Endothelial cell (in vitro differentiated cells): Measurements from ENCODE around the gene PRICKLE4. TPM values are rescaled to one million over a fixed set of nuclear protein-coding genes. Genes with fewer than 3 reads are reported as not detected.

Experiments
- DNase-seq: peaks from one replicate; pipeline ENCODE4 v3.0.0; 2021; ENCODE audit warnings: low spot score
- H3K27ac Mint-ChIP-seq: one replicate; pipeline ENCODE4 v1.8.0; 2021; ENCODE audit warnings: mixed read lengths, inconsistent platforms; ENCODE audit not compliant: unreplicated experiment
- H3K27me3 Mint-ChIP-seq: one replicate; pipeline ENCODE4 v1.8.0; 2021; ENCODE audit warnings: mild to moderate bottlenecking, moderate library complexity, mixed read lengths, inconsistent platforms; ENCODE audit not compliant: unreplicated experiment
- H3K36me3 Mint-ChIP-seq: one replicate; pipeline ENCODE4 v1.8.0; 2021; ENCODE audit warnings: mild to moderate bottlenecking, low read depth, mixed read lengths, inconsistent platforms; ENCODE audit not compliant: unreplicated experiment
- H3K4me1 Mint-ChIP-seq: one replicate; pipeline ENCODE4 v1.8.0; 2021; ENCODE audit warnings: mild to moderate bottlenecking, mixed read lengths, inconsistent platforms; ENCODE audit not compliant: unreplicated experiment
- H3K4me3 Mint-ChIP-seq: one replicate; pipeline ENCODE4 v1.8.0; 2021; ENCODE audit warnings: mild to moderate bottlenecking, mixed read lengths, inconsistent platforms; ENCODE audit not compliant: unreplicated experiment
- H3K9me3 Mint-ChIP-seq: one replicate; pipeline ENCODE4 v1.8.0; 2021; ENCODE audit warnings: mixed read lengths, inconsistent platforms; ENCODE audit not compliant: unreplicated experiment
- CTCF ChIP-seq: fragments of 200-600 bp; sonication (generic); IDR thresholded peaks from one replicate; pipeline ENCODE4 v1.5.0; 2021; ENCODE audit warnings: antibody characterized with exemption; ENCODE audit not compliant: unreplicated experiment
- total RNA-seq: library from RNA; stranded (reverse); fragmentation: NEBNext Ultra II Directional; extraction: Animal tissue kit (Norgen Biotek cat#: 25700); gene quantifications from one replicate; pipeline ENCODE4 v1.2.1, GENCODE V29; 2021; ENCODE audit not compliant: unreplicated experiment

PRICKLE4 gene
- total RNA-seq, 1 donor from 2014 or later, result 20.7 TPM

GRCh38 chr6:41736186-41736733 is 44.3 kb upstream of the PRICKLE4 start:
- H3K27ac Mint-ChIP-seq, result no peak overlapping the region
- peak overlapping the region; percentile 80 for H3K4me3 Mint-ChIP-seq
- DNase-seq, result no peak

GRCh38 chr6:41736800-41737555 is 43.6 kb upstream of the PRICKLE4 start:
- TF ChIP-seq CTCF, result no peak
- H3K4me1 Mint-ChIP-seq, result peaks cover 24% of the 10 kb centered on the region
- no peak overlapping the region for H3K4me3 Mint-ChIP-seq
- H3K36me3 Mint-ChIP-seq, result no peaks in the 10 kb centered on the region
- peaks cover 3% of the 10 kb centered on the region for H3K27me3 Mint-ChIP-seq
- no peak overlapping the region for H3K27ac Mint-ChIP-seq
- no peak for DNase-seq
- no peaks in the 10 kb centered on the region for H3K9me3 Mint-ChIP-seq

More at GRCh38 chr6:41736186-41736733, 44.3 kb upstream of the PRICKLE4 start:
- Mint-ChIP-seq H3K9me3 (no peaks in the 10 kb centered on the region), H3K27me3 (no peaks in the 10 kb centered on the region), H3K36me3 (no peaks in the 10 kb centered on the region), H3K4me1 (peaks cover 18% of the 10 kb centered on the region)
- TF ChIP-seq CTCF, result no peak

GRCh38 chr6:41737591-41738130 is 42.9 kb upstream of the PRICKLE4 start:
- H3K36me3 Mint-ChIP-seq, result no peaks in the 10 kb centered on the region
- H3K4me3 Mint-ChIP-seq, result no peak overlapping the region
- no peak for TF ChIP-seq CTCF
- H3K27ac Mint-ChIP-seq, result no peak overlapping the region
- peaks cover 21% of the 10 kb centered on the region for H3K4me1 Mint-ChIP-seq
- H3K27me3 Mint-ChIP-seq, result peaks cover 3% of the 10 kb centered on the region
- no peaks in the 10 kb centered on the region for H3K9me3 Mint-ChIP-seq
- no peak for DNase-seq

- H3K36me3 Mint-ChIP-seq, result no peaks in the 10 kb centered on the region
- H3K4me1 Mint-ChIP-seq, result peaks cover 20% of the 10 kb centered on the region
- no peak overlapping the region for H3K27ac Mint-ChIP-seq
- no peak overlapping the region for H3K4me3 Mint-ChIP-seq
- no peak for DNase-seq
- peaks cover 6% of the 10 kb centered on the region for H3K27me3 Mint-ChIP-seq
- TF ChIP-seq CTCF, result no peak
- H3K9me3 Mint-ChIP-seq, result no peaks in the 10 kb centered on the region
These were observed 41.5 kb upstream of the PRICKLE4 start for GRCh38 chr6:41739041-41739440.
